ENCODE measurements around the gene CDKN1A. TPM values are rescaled to one million over a fixed set of nuclear protein-coding genes. Genes with fewer than 3 reads are reported as not detected.

Gene CDKN1A
- 192 to 279 TPM (median 246 TPM) in 5 replicates for total RNA-seq (2022; extraction: Qiagen RNA extraction)

DNA sequence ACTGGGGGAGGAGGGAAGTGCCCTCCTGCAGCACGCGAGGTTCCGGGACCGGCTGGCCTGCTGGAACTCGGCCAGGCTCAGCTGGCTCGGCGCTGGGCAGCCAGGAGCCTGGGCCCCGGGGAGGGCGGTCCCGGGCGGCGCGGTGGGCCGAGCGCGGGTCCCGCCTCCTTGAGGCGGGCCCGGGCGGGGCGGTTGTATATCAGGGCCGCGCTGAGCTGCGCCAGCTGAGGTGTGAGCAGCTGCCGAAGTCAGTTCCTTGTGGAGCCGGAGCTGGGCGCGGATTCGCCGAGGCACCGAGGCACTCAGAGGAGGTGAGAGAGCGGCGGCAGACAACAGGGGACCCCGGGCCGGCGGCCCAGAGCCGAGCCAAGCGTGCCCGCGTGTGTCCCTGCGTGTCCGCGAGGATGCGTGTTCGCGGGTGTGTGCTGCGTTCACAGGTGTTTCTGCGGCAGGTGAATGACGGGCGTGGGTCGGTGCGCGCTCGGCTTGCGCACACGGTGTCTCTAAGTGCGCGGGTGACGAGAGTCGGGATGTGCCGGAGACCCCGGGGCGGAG, at the start of gene CDKN1A:
Gene CDKN1A, plus strand, starts transcription at position 227 of the 555 bp plus-strand sequence. CDS start 5,388 bp downstream, outside the sequence.

GRCh38 chr6:36697481-36697903, 19.0 kb downstream of the CDKN1A start, which contains the start of gene RAB44:
Gene RAB44, plus strand, starts transcription at chr6:36697826. Its CDS starts 6,410 bp downstream, at chr6:36704236.

Other genes starting within 250 kb of the CDKN1A start
- not detected in 5 replicates for gene PXT1, start 235.9 kb upstream of the CDKN1A start, total RNA-seq (2022; extraction: Qiagen RNA extraction)
- 16.7 to 21.2 TPM (median 19.0 TPM) in 5 replicates for gene KCTD20, start 235.7 kb upstream of the CDKN1A start, total RNA-seq (2022; extraction: Qiagen RNA extraction)
- 16.7 to 21.4 TPM (median 18.3 TPM) in 5 replicates for gene STK38, start 131.2 kb upstream of the CDKN1A start, total RNA-seq (2022; extraction: Qiagen RNA extraction)
- gene SRSF3, start 84.4 kb upstream of the CDKN1A start, total RNA-seq (2022; extraction: Qiagen RNA extraction) = 482 to 709 TPM (median 504 TPM) in 5 replicates
- 0.03 to 0.08 TPM (median 0.05 TPM) in 4 of 5 replicates, not detected in the other for gene RAB44, start 19.1 kb downstream of the CDKN1A start, total RNA-seq (2022; extraction: Qiagen RNA extraction)
- gene CPNE5, start 160.7 kb downstream of the CDKN1A start, total RNA-seq (2022; extraction: Qiagen RNA extraction) = 0.06 to 0.12 TPM (median 0.09 TPM) in 4 of 5 replicates, not detected in the other
- 40.7 to 48.6 TPM (median 43.7 TPM) in 5 replicates for gene PPIL1, start 196.1 kb downstream of the CDKN1A start, total RNA-seq (2022; extraction: Qiagen RNA extraction)
- 14.8 to 18.8 TPM (median 16.5 TPM) in 5 replicates for gene C6orf89, start 207.2 kb downstream of the CDKN1A start, total RNA-seq (2022; extraction: Qiagen RNA extraction)

Data from A549 treated with CORT108297 at 1 μM for 4 hours (cell line).